ENCODE data around the gene TMEM219. TPM values are rescaled to one million over a fixed set of nuclear protein-coding genes. Genes with fewer than 3 reads are reported as not detected.

The TMEM219 gene
- total RNA-seq, 4 donors from 2014 or later, result 89.1 to 131 (median 100) TPM

DNA sequence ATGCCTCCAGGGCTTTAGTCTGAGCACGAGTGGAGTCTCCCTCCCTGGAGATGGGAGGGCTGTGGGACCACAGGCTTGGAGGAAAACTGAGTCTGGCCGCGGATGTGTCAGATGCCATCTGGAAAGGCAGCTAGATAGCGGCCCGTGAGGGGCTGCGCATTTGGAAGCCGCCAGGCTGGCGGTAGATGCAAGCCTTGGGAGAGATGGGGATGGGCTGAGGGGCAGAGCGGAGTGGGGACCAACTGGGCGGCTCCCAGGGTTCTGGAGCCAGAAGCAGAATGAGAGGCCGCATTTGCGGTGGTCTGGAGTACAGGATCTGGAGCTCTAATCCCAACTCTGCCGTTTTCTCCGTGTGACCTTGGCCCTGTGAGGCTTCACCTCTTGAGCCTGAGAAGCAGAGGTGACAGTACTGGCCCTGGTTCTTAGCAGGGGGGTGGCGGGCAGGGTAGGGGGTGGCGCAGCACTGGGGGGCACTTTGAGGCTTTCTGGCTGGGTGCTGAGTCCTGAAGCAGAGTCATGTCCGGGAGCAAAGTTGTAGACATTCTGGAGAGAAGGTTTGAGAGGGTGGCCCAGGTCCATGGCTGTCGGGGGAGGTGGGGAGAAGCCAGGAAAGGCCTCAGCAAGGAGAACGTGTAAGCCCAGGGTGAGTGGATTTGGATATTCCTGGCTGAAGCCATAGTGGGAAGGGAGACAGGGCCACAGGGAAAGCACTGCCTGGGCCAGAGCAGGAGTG lies 40.9 kb downstream of the TMEM219 start:
- peaks cover 0 to 15% (median 6%) of the 10 kb centered on the region in 3 donors for H3K4me1 ChIP-seq
- TF ChIP-seq POLR2A (IDR thresholded peaks at IDR 0.05) (no peak), POLR2AphosphoS5 (IDR thresholded peaks at IDR 0.05) (no peak), EP300 (IDR thresholded peaks at IDR 0.05) (no peak)
- TF ChIP-seq, protein P1, sequence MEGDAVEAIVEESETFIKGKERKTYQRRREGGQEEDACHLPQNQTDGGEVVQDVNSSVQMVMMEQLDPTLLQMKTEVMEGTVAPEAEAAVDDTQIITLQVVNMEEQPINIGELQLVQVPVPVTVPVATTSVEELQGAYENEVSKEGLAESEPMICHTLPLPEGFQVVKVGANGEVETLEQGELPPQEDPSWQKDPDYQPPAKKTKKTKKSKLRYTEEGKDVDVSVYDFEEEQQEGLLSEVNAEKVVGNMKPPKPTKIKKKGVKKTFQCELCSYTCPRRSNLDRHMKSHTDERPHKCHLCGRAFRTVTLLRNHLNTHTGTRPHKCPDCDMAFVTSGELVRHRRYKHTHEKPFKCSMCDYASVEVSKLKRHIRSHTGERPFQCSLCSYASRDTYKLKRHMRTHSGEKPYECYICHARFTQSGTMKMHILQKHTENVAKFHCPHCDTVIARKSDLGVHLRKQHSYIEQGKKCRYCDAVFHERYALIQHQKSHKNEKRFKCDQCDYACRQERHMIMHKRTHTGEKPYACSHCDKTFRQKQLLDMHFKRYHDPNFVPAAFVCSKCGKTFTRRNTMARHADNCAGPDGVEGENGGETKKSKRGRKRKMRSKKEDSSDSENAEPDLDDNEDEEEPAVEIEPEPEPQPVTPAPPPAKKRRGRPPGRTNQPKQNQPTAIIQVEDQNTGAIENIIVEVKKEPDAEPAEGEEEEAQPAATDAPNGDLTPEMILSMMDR (IDR thresholded peaks at IDR 0.05), result no peak
- H3K9me3 ChIP-seq, result no peaks in the 10 kb centered on the region
- peaks cover 4% of the 10 kb centered on the region for H3K27me3 ChIP-seq
- ATAC-seq, result no peak
- 63 to 77% methylated on average over 9 to 16 of the region's 19 CpGs for WGBS, 2 donors (ENCODE audit: low coverage in 1 of 2)
- H3K27ac ChIP-seq, result no peak overlapping the region
- H3K4me3 ChIP-seq, result no peak overlapping the region
- peaks cover 0 to 57% of the 10 kb centered on the region in 2 donors for H3K36me3 ChIP-seq

DNA sequence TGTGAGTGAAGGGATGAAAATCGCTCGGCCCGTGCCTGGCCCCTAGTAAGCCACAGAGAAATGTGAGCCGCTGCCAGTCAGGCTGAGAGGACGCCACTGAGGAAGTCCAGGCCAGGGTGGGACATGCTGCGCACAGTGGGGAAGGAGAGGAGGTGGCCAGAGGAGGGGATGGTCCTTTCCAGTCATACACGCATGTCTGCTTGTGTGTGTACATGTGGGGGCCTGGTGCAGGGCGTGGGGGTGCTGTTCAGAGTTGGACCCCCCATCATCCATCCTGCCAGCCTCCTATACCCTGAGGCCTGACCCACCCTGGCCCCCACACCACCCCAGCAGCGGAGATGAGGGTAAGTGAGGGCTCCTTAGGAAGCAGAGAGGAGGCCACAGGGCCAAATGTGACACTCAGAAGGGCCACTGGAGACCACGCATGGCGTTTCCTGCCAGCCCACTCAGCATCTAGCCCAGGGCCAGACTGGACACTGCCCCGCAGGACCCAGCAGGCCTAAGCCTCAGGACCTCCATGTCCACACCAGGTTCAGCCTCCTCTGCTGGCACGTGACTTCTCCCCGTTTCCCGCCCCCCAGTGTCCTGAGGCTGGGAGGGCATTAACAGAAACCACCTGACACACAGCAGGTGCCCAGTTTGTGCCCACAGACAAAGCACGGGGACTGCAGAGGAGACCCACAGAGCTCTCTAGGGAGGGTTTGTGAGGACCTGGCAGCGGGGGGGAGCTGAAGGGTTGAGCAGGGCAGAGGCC lies 42.0 kb downstream of the TMEM219 start:
- H3K36me3 ChIP-seq, result peaks cover 0 to 53% of the 10 kb centered on the region in 2 donors
- 67 to 80% methylated on average over 1 to 4 of the region's 17 CpGs for WGBS, 2 donors (ENCODE audit: low coverage in 1 of 2)
- no peak for ATAC-seq

DNA sequence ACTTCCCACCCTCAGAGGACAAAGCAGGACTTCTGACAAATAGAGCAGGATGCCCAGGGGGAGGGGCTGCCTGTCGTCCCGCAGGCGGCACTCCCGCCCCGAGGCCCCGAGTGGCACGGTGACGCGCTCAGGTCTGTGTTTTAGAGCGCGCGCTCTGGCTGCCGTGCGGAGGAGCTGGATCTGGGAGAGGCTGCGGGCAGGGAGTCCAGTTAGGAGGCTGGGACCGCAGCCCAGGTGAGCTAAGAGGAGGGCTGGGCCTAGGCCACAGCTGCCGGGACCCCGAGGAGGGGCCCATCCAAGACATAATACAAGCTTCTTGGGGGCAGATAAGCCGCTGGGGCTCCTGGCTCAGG lies 42.5 kb downstream of the TMEM219 start:
- Histone ChIP-seq H3K36me3 (peaks cover 0 to 47% of the 10 kb centered on the region in 2 donors), H3K27ac (no peak overlapping the region), H3K9me3 (no peaks in the 10 kb centered on the region), H3K4me1 (peaks cover 0 to 13% (median 6%) of the 10 kb centered on the region in 3 donors), H3K27me3 (peaks cover 20% of the 10 kb centered on the region), H3K4me3 (no peak overlapping the region)
- 93% methylated on average over 3 of the region's 19 CpGs; no CpG with 5 or more reads in 1 of the 2 donors for WGBS, 2 donors (ENCODE audit: low coverage in 1 of 2)
- no peak for ATAC-seq
- TF ChIP-seq POLR2A (IDR thresholded peaks at IDR 0.05) (no peak), POLR2AphosphoS5 (IDR thresholded peaks at IDR 0.05) (no peak), EP300 (IDR thresholded peaks at IDR 0.05) (no peak)
- TF ChIP-seq, protein P1 (IDR thresholded peaks at IDR 0.05), result no peak

More for the DNA sequence above, 42.0 kb downstream of the TMEM219 start:
- H3K27ac ChIP-seq, result no peak overlapping the region
- TF ChIP-seq, protein P1 (IDR thresholded peaks at IDR 0.05), result no peak
- TF ChIP-seq POLR2A (IDR thresholded peaks at IDR 0.05) (no peak), POLR2AphosphoS5 (IDR thresholded peaks at IDR 0.05) (no peak), EP300 (IDR thresholded peaks at IDR 0.05) (no peak)
- peaks cover 14% of the 10 kb centered on the region for H3K27me3 ChIP-seq
- no peak overlapping the region for H3K4me3 ChIP-seq
- peaks cover 0 to 13% (median 6%) of the 10 kb centered on the region in 3 donors for H3K4me1 ChIP-seq
- H3K9me3 ChIP-seq, result no peaks in the 10 kb centered on the region

DNA sequence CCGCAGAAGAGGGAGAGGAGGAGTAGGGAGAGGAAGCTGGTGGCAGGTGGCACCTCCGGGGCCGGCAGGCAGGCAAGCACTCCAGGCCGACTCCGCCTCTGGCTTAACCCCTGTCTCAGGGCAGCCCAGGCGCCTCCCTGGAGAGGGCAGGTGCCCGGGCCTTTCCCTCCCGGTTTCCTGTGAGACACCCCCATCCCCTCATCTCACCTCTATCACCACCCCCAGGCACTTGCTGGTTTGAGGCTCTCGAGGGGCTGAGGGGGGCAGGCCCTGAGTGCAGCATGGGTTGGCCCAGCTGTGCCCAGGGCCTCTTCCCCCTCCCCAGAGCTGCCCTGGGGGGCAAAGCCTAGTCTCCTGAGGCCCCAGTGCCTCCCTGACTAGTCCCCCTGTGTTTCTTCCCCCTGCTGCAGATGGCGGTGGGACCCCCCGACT lies 42.9 kb downstream of the TMEM219 start:
- H3K36me3 ChIP-seq, result peaks cover 0 to 43% of the 10 kb centered on the region in 2 donors
- peaks cover 24% of the 10 kb centered on the region for H3K27me3 ChIP-seq
- TF ChIP-seq, protein P1 (IDR thresholded peaks at IDR 0.05), result no peak
- TF ChIP-seq POLR2A (IDR thresholded peaks at IDR 0.05) (no peak), POLR2AphosphoS5 (IDR thresholded peaks at IDR 0.05) (no peak), EP300 (IDR thresholded peaks at IDR 0.05) (no peak)
- no peak overlapping the region for H3K27ac ChIP-seq
- H3K4me1 ChIP-seq, result peaks cover 0 to 14% (median 6%) of the 10 kb centered on the region in 3 donors
- no peak overlapping the region for H3K4me3 ChIP-seq
- 50% methylated on average over 2 of the region's 11 CpGs; no CpG with 5 or more reads in 1 of the 2 donors for WGBS, 2 donors (ENCODE audit: low coverage in 1 of 2)
- H3K9me3 ChIP-seq, result no peaks in the 10 kb centered on the region
- no peak for ATAC-seq
